ENCODE results near the gene PAM.

Gene PAM

DNA sequence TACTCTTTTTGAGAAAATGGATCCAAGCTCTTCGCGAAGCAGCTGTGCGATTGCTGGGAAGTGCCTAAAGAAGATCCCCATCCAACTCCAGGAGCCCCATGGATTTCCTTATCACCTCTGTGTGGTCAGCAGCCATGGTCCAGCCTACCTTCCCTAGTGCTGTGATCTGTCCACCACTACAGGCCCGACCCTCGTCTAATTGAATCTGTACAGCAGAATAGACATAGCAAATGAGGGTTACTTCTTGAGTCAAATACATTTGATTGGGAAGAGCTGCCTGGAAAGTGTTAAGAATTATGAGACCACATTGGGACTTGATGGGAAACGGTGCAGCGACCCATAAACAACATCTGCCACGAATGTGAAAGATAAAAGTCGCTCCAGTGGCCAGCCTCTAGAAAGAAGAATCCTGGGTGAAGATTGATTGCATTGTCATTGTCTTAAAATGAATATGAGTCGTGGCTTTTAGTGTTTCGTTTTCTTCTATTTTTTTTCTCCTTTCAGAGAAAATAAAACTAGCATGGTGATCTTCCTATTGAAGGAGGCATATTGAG lies 118.4 kb downstream of the PAM start:
- Histone ChIP-seq H3K36me3 (ENCODE audit: control insufficient read depth in 2 of 2, insufficient read depth in 2 of 2, low read length in 2 of 2) (no peaks in the 10 kb centered on the region), H3K9me3 (ENCODE audit: control insufficient read depth in 2 of 2, low read length in 2 of 2) (no peaks in the 10 kb centered on the region), H3K9ac (ENCODE audit: low read length in 2 of 2) (no peak overlapping the region), H3K4me1 (ENCODE audit: control insufficient read depth, insufficient read depth, low read length) (no peaks in the 10 kb centered on the region), H3K4me3 (ENCODE audit: low read length in 2 of 2) (no peak overlapping the region), H3K27me3 (ENCODE audit: control insufficient read depth in 1 of 2, insufficient read depth in 2 of 2, low read length in 2 of 2) (no peaks in the 10 kb centered on the region), H3K27ac (ENCODE audit: low read length) (no peak overlapping the region)

DNA sequence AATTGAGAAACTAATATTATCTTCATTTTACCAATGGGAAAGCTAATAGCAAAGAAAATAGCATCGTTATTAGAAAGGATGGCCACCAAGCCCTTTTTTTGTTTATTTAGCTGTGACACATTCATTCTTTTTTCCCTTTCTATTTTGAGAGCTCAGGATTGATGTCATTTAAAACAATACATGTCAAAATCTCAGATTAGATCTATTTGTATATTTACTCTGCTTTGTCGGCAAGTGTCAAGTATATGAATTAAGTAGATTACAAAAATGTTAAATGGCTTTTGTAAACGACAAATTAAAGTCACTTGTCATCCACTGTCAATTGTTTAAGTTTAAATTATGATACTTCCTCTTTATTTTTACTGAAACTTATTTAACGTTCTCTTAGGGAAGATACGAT lies 118.9 kb downstream of the PAM start:
- no peak overlapping the region for H3K9ac ChIP-seq (ENCODE audit: low read length in 2 of 2)
- no peaks in the 10 kb centered on the region for H3K36me3 ChIP-seq (ENCODE audit: control insufficient read depth in 2 of 2, insufficient read depth in 2 of 2, low read length in 2 of 2)
- H3K27ac ChIP-seq (ENCODE audit: low read length): no peak overlapping the region
- H3K4me1 ChIP-seq (ENCODE audit: control insufficient read depth, insufficient read depth, low read length): no peaks in the 10 kb centered on the region
- no peak overlapping the region for H3K4me3 ChIP-seq (ENCODE audit: low read length in 2 of 2)
- no peaks in the 10 kb centered on the region for H3K9me3 ChIP-seq (ENCODE audit: control insufficient read depth in 2 of 2, low read length in 2 of 2)
- H3K27me3 ChIP-seq (ENCODE audit: control insufficient read depth in 1 of 2, insufficient read depth in 2 of 2, low read length in 2 of 2): no peaks in the 10 kb centered on the region

DNA sequence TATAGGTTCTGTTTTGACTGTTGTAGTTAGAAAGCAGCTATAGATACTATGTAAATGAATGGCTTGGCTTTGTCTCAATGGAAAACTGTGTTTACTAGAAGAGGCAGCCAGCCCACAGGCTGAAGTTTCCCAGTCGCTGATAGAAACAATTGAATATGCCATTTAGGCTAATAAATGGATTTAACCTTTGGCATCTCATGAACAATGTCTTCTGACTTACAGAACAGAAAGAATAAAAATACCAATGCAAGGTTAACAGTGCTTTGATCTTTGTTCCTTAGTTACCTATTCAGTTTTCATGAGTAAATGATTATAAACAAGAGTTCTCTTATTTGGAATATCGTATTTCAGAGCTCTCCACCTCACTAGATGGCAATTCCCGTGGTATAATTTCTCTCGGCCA lies 120.6 kb downstream of the PAM start:
- no peaks in the 10 kb centered on the region for H3K9me3 ChIP-seq (ENCODE audit: control insufficient read depth in 2 of 2, low read length in 2 of 2)
- no peak overlapping the region for H3K27ac ChIP-seq (ENCODE audit: low read length)
- no peak overlapping the region for H3K4me3 ChIP-seq (ENCODE audit: low read length in 2 of 2)
- H3K9ac ChIP-seq (ENCODE audit: low read length in 2 of 2): no peak overlapping the region
- H3K27me3 ChIP-seq (ENCODE audit: control insufficient read depth in 1 of 2, insufficient read depth in 2 of 2, low read length in 2 of 2): no peaks in the 10 kb centered on the region
- no peaks in the 10 kb centered on the region for H3K36me3 ChIP-seq (ENCODE audit: control insufficient read depth in 2 of 2, insufficient read depth in 2 of 2, low read length in 2 of 2)
- no peaks in the 10 kb centered on the region for H3K4me1 ChIP-seq (ENCODE audit: control insufficient read depth, insufficient read depth, low read length)

DNA sequence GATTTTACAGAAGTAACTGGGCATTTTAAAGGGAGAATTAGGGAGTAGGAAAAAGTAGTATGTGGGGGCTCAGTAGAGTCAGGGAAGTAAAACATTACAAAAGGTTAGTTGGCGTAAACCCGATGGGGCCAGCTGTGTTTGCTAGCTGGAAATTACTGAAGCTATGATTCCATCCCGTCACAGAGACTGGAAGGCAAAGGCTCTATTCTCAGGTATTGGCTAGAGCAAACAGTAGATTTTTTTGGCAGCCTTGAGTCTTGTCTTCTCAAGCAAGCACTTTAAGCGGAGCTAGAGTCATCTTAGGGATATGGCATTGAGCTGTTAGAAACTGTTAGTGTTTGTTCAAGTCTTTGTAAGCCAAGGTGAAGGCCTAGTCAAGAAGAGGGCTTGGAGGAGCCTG lies 121.5 kb downstream of the PAM start:
- Histone ChIP-seq H3K36me3 (ENCODE audit: control insufficient read depth in 2 of 2, insufficient read depth in 2 of 2, low read length in 2 of 2) (no peaks in the 10 kb centered on the region), H3K9me3 (ENCODE audit: control insufficient read depth in 2 of 2, low read length in 2 of 2) (no peaks in the 10 kb centered on the region), H3K27me3 (ENCODE audit: control insufficient read depth in 1 of 2, insufficient read depth in 2 of 2, low read length in 2 of 2) (no peaks in the 10 kb centered on the region), H3K9ac (ENCODE audit: low read length in 2 of 2) (no peak overlapping the region), H3K27ac (ENCODE audit: low read length) (no peak overlapping the region), H3K4me1 (ENCODE audit: control insufficient read depth, insufficient read depth, low read length) (no peaks in the 10 kb centered on the region), H3K4me3 (ENCODE audit: low read length in 2 of 2) (no peak overlapping the region)

DNA sequence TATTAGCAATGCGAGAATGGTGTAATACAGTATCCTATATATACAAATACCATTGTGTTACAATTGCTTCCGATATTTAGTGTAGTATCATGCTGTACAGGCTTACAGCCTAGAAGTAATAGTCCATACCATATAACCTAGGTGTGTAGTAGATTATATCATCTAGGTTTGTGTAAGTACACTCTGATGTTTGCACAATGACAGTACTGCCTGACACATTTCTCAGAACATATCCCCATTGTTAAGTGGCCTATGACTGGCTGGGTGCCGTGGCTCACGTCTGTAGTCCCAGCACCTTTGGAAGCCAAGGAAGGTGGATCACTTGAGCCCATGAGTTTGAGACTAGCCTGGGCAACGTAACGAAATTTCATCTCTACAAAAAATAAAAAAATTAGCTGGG lies 124.6 kb downstream of the PAM start:
- no peak overlapping the region for H3K9ac ChIP-seq (ENCODE audit: low read length in 2 of 2)
- no peaks in the 10 kb centered on the region for H3K36me3 ChIP-seq (ENCODE audit: control insufficient read depth in 2 of 2, insufficient read depth in 2 of 2, low read length in 2 of 2)
- H3K27ac ChIP-seq (ENCODE audit: low read length): no peak overlapping the region
- no peaks in the 10 kb centered on the region for H3K4me1 ChIP-seq (ENCODE audit: control insufficient read depth, insufficient read depth, low read length)
- H3K9me3 ChIP-seq (ENCODE audit: control insufficient read depth in 2 of 2, low read length in 2 of 2): no peaks in the 10 kb centered on the region
- no peaks in the 10 kb centered on the region for H3K27me3 ChIP-seq (ENCODE audit: control insufficient read depth in 1 of 2, insufficient read depth in 2 of 2, low read length in 2 of 2)
- no peak overlapping the region for H3K4me3 ChIP-seq (ENCODE audit: low read length in 2 of 2)

DNA sequence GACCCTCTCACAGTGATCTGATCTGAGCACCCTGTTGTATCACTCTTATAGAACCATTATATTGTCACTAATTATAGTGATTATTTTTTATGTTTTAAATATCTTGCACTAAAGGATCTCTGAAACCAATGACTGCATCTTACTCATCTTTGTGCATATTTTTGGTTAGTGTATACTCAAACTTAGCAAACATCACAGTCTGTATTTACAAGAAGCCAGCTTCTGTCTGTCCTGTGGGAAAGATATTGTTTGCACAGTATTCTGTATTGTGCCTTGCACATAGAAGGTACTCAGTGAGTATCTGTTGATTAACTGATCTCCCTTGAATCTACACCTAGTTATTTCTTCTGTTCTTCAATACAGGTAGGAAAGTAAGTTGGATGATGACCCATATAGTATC lies 131.5 kb downstream of the PAM start:
- Histone ChIP-seq H3K4me1 (ENCODE audit: control insufficient read depth, insufficient read depth, low read length) (no peaks in the 10 kb centered on the region), H3K27me3 (ENCODE audit: control insufficient read depth in 1 of 2, insufficient read depth in 2 of 2, low read length in 2 of 2) (no peaks in the 10 kb centered on the region), H3K9me3 (ENCODE audit: control insufficient read depth in 2 of 2, low read length in 2 of 2) (no peaks in the 10 kb centered on the region), H3K36me3 (ENCODE audit: control insufficient read depth in 2 of 2, insufficient read depth in 2 of 2, low read length in 2 of 2) (no peaks in the 10 kb centered on the region), H3K27ac (ENCODE audit: low read length) (no peak overlapping the region), H3K9ac (ENCODE audit: low read length in 2 of 2) (no peak overlapping the region), H3K4me3 (ENCODE audit: low read length in 2 of 2) (no peak overlapping the region)

DNA sequence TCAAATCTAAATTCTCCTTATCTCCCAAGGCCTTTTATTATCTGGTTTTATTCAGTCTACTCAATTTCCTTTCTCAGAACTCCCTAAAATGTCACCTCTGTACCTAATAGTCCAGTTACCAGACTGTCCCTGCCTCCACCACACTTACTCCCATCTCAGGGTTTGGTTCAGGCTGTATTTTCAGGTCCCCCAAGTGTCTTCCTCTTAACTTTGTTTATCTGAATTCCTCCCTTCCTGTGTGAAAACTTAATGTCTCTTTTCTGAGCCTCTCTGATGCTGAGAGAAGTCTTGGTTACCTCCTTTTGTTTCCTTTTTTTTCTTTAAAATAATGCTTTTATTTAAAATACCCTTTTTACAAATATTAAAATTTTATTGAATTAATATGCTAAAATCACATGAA lies 133.4 kb downstream of the PAM start:
- Histone ChIP-seq H3K27ac (ENCODE audit: low read length) (no peak overlapping the region), H3K4me3 (ENCODE audit: low read length in 2 of 2) (no peak overlapping the region), H3K27me3 (ENCODE audit: control insufficient read depth in 1 of 2, insufficient read depth in 2 of 2, low read length in 2 of 2) (no peaks in the 10 kb centered on the region), H3K4me1 (ENCODE audit: control insufficient read depth, insufficient read depth, low read length) (no peaks in the 10 kb centered on the region), H3K9ac (ENCODE audit: low read length in 2 of 2) (no peak overlapping the region), H3K36me3 (ENCODE audit: control insufficient read depth in 2 of 2, insufficient read depth in 2 of 2, low read length in 2 of 2) (no peaks in the 10 kb centered on the region), H3K9me3 (ENCODE audit: control insufficient read depth in 2 of 2, low read length in 2 of 2) (no peaks in the 10 kb centered on the region)

DNA sequence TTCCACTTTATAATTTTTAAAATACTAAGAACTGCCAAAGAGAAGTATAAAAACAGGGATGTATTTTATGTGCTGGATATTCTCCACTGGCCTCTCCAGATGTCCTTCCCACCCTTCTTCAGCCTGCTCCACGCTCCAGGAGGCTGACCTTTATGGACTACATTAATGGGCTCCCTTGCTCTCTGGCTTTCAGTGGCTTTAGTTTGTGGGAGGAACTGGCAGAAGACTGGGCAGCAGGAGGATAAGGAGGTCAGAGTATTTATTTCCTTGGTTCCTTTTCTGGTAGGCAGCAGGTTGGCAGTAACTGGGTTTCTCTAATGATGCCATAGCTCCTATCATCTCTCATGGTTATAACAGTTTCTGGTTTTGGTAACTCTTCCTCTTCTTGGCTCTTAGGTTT lies 133.9 kb downstream of the PAM start:
- H3K9me3 ChIP-seq (ENCODE audit: control insufficient read depth in 2 of 2, low read length in 2 of 2): no peaks in the 10 kb centered on the region
- H3K4me1 ChIP-seq (ENCODE audit: control insufficient read depth, insufficient read depth, low read length): no peaks in the 10 kb centered on the region
- H3K4me3 ChIP-seq (ENCODE audit: low read length in 2 of 2): no peak overlapping the region
- no peak overlapping the region for H3K27ac ChIP-seq (ENCODE audit: low read length)
- no peak overlapping the region for H3K9ac ChIP-seq (ENCODE audit: low read length in 2 of 2)
- no peaks in the 10 kb centered on the region for H3K27me3 ChIP-seq (ENCODE audit: control insufficient read depth in 1 of 2, insufficient read depth in 2 of 2, low read length in 2 of 2)
- H3K36me3 ChIP-seq (ENCODE audit: control insufficient read depth in 2 of 2, insufficient read depth in 2 of 2, low read length in 2 of 2): no peaks in the 10 kb centered on the region

DNA sequence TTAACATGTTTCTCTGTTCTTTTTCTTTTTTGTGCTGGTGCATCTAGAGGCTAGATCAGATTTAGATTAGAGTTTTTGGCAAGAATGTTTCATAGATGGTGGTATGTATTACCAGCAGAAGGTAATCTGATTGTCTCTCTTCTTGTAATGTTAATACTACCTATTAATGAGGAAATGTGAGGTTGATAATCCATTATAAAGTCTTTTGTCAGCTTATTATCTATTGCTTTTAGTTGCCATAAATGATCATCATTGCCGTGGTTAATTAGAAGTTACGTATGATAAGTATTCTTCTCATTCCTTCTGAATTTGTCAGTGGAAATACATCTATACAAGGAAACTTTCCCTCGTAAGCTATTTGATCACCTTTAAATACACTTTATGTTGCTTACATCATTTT lies 135.0 kb downstream of the PAM start:
- Histone ChIP-seq H3K27me3 (ENCODE audit: control insufficient read depth in 1 of 2, insufficient read depth in 2 of 2, low read length in 2 of 2) (no peaks in the 10 kb centered on the region), H3K9me3 (ENCODE audit: control insufficient read depth in 2 of 2, low read length in 2 of 2) (no peaks in the 10 kb centered on the region), H3K4me1 (ENCODE audit: control insufficient read depth, insufficient read depth, low read length) (no peaks in the 10 kb centered on the region), H3K27ac (ENCODE audit: low read length) (no peak overlapping the region), H3K9ac (ENCODE audit: low read length in 2 of 2) (no peak overlapping the region), H3K36me3 (ENCODE audit: control insufficient read depth in 2 of 2, insufficient read depth in 2 of 2, low read length in 2 of 2) (no peaks in the 10 kb centered on the region), H3K4me3 (ENCODE audit: low read length in 2 of 2) (no peak overlapping the region)

DNA sequence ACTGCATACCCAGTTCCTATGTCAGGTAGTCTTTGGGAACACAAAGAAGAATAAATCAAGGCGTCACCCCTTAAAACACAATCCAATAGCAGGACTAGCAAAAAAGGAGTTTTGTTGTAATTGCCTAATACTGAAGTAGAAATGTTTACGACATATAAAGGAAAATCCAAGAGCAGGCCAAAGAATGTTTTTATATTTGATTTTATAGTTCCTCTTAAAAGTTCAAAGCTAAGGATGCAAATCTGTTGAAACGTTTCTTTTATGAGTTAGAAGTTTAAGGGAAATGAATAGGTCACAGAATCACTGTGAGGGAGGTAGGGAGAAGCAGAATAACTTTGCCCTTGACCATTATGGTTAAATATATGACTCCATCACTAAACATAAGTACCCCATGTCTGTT lies 136.1 kb downstream of the PAM start:
- Histone ChIP-seq H3K4me3 (ENCODE audit: low read length in 2 of 2) (no peak overlapping the region), H3K4me1 (ENCODE audit: control insufficient read depth, insufficient read depth, low read length) (no peaks in the 10 kb centered on the region), H3K9me3 (ENCODE audit: control insufficient read depth in 2 of 2, low read length in 2 of 2) (no peaks in the 10 kb centered on the region), H3K27me3 (ENCODE audit: control insufficient read depth in 1 of 2, insufficient read depth in 2 of 2, low read length in 2 of 2) (no peaks in the 10 kb centered on the region), H3K36me3 (ENCODE audit: control insufficient read depth in 2 of 2, insufficient read depth in 2 of 2, low read length in 2 of 2) (no peaks in the 10 kb centered on the region), H3K27ac (ENCODE audit: low read length) (no peak overlapping the region), H3K9ac (ENCODE audit: low read length in 2 of 2) (no peak overlapping the region)

DNA sequence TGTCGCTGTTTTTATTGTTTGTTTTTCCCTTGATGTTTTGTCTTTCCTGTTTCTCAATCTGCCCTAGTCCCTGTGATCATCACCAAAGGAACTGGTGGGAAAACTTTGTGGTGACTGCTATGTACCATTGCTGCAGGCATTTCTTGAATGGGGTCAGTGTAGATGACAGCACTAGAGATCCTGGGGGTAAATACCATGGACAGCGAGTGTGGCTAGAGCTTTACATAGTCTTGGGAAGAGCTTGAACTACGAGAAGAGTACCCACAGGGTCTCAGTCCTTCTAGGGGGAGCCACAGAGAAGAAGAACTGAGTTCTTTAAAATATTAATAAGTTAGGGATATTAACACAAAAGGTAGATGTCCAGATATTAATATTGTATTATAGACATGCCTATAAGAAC lies 138.8 kb downstream of the PAM start:
- H3K4me1 ChIP-seq (ENCODE audit: control insufficient read depth, insufficient read depth, low read length): no peaks in the 10 kb centered on the region

More for the DNA sequence above, 138.8 kb downstream of the PAM start:
- H3K27me3 ChIP-seq (ENCODE audit: control insufficient read depth in 1 of 2, insufficient read depth in 2 of 2, low read length in 2 of 2): no peaks in the 10 kb centered on the region
- H3K27ac ChIP-seq (ENCODE audit: low read length): no peak overlapping the region
- no peak overlapping the region for H3K4me3 ChIP-seq (ENCODE audit: low read length in 2 of 2)
- no peaks in the 10 kb centered on the region for H3K36me3 ChIP-seq (ENCODE audit: control insufficient read depth in 2 of 2, insufficient read depth in 2 of 2, low read length in 2 of 2)
- H3K9ac ChIP-seq (ENCODE audit: low read length in 2 of 2): no peak overlapping the region
- no peaks in the 10 kb centered on the region for H3K9me3 ChIP-seq (ENCODE audit: control insufficient read depth in 2 of 2, low read length in 2 of 2)
